GM21390 (cell line): ENCODE measurements around the gene APC.

Experiments used
- ATAC-seq: cut with Tn5 transposase; IDR thresholded peaks from one replicate; pipeline ENCODE4 v1.9.1; 2021; ENCODE audit not compliant: unreplicated experiment

Gene APC

GRCh38 chr5:112892776-112893175, 155.1 kb downstream of the APC start:
- ATAC-seq = no peak

GRCh38 chr5:112895682-112896081, 158.0 kb downstream of the APC start:
- ATAC-seq = no peak
